ENCODE measurements around the gene IGFL1.
A peak's percentile ranks its signal among the peaks of the same experiment; 100 is the strongest.
"Not testable (repeated sequence)": the region's sequence is repeated elsewhere in the genome, so short reads cannot be mapped to it uniquely, and the experiment has no call there.

Gene IGFL1

GRCh38 chr19:46210669-46211068 is 18.9 kb upstream of the IGFL1 start:
- TF ChIP-seq CTCF (IDR thresholded peaks at IDR 0.05; ENCODE audit: low read depth, low read length) = no peak
- no peak overlapping the region for H3K4me3 ChIP-seq (replicated peaks in 1 of 2; ENCODE audit: low read depth in 2 of 2, low read length in 2 of 2)
- no peak for DNase-seq (ENCODE audit: low read depth in 2 of 2)

- DNase-seq (ENCODE audit: low read depth in 2 of 2) = peak in 1 of 2 donors; percentile 73
- no peak for TF ChIP-seq CTCF (IDR thresholded peaks at IDR 0.05; ENCODE audit: low read depth, low read length)
- no peak overlapping the region for H3K4me3 ChIP-seq (replicated peaks in 1 of 2; ENCODE audit: low read depth in 2 of 2, low read length in 2 of 2)
These were observed 18.2 kb upstream of the IGFL1 start for GRCh38 chr19:46211201-46211881.

GRCh38 chr19:46212592-46212991 is 16.9 kb upstream of the IGFL1 start:
- H3K4me3 ChIP-seq (replicated peaks in 1 of 2; ENCODE audit: low read depth in 2 of 2, low read length in 2 of 2); DNase-seq (ENCODE audit: low read depth in 2 of 2): not testable (repeated sequence)

- no peak overlapping the region for H3K4me3 ChIP-seq (replicated peaks in 1 of 2; ENCODE audit: low read depth in 2 of 2, low read length in 2 of 2)
- no peak for DNase-seq (ENCODE audit: low read depth in 2 of 2)
- no peak for TF ChIP-seq CTCF (IDR thresholded peaks at IDR 0.05; ENCODE audit: low read depth, low read length)
These were observed 16.4 kb upstream of the IGFL1 start for GRCh38 chr19:46213156-46213555.

GRCh38 chr19:46213806-46214205 is 15.7 kb upstream of the IGFL1 start:
- TF ChIP-seq CTCF (IDR thresholded peaks at IDR 0.05; ENCODE audit: low read depth, low read length) = no peak
- no peak for DNase-seq (ENCODE audit: low read depth in 2 of 2)
- H3K4me3 ChIP-seq (replicated peaks in 1 of 2; ENCODE audit: low read depth in 2 of 2, low read length in 2 of 2) = no peak overlapping the region

GRCh38 chr19:46216612-46217011 is 12.9 kb upstream of the IGFL1 start:
- no peak for DNase-seq (ENCODE audit: low read depth in 2 of 2)
- no peak overlapping the region for H3K4me3 ChIP-seq (replicated peaks in 1 of 2; ENCODE audit: low read depth in 2 of 2, low read length in 2 of 2)
- TF ChIP-seq CTCF (IDR thresholded peaks at IDR 0.05; ENCODE audit: low read depth, low read length) = no peak

GRCh38 chr19:46217476-46217875 is 12.1 kb upstream of the IGFL1 start:
- no peak for DNase-seq (ENCODE audit: low read depth in 2 of 2)
- H3K4me3 ChIP-seq (replicated peaks in 1 of 2; ENCODE audit: low read depth in 2 of 2, low read length in 2 of 2) = no peak overlapping the region
- TF ChIP-seq CTCF (IDR thresholded peaks at IDR 0.05; ENCODE audit: low read depth, low read length) = no peak
